GM21825 (cell line): ENCODE data around the gene ETFB.
A peak's percentile ranks its signal among the peaks of the same experiment; 100 is the strongest.
"Not testable (repeated sequence)": the region's sequence is repeated elsewhere in the genome, so short reads cannot be mapped to it uniquely, and the experiment has no call there.

ENCODE experiments used
- ATAC-seq: cut with Tn5 transposase; IDR thresholded peaks from one replicate; pipeline ENCODE4 v1.9.1; 2021; ENCODE audit warnings: mild to moderate bottlenecking, moderate library complexity; ENCODE audit not compliant: unreplicated experiment

The ETFB gene

GRCh38 chr19:51365965-51366388 is at the start of gene ETFB:
TSS of gene ETFB (minus strand) at chr19:51366388. CDS start at chr19:51366326, 62 bp downstream.
- no peak for ATAC-seq

GRCh38 chr19:51415187-51415586 is 49.0 kb upstream of the ETFB start:
- ATAC-seq: no peak

GRCh38 chr19:51410950-51411748 is 45.0 kb upstream of the ETFB start:
- no peak for ATAC-seq

GRCh38 chr19:51407511-51408131 is 41.4 kb upstream of the ETFB start:
- ATAC-seq: no peak

- ATAC-seq: no peak
These were observed 35.9 kb upstream of the ETFB start for GRCh38 chr19:51402117-51402516.

GRCh38 chr19:51399936-51400335 is 33.7 kb upstream of the ETFB start:
- ATAC-seq: not testable (repeated sequence)

GRCh38 chr19:51399231-51399630 is 33.0 kb upstream of the ETFB start:
- no peak for ATAC-seq

- no peak for ATAC-seq
These were observed 32.0 kb upstream of the ETFB start for GRCh38 chr19:51398096-51398704.

- ATAC-seq: not testable (repeated sequence)
These were observed 31.3 kb upstream of the ETFB start for GRCh38 chr19:51397453-51397852.

GRCh38 chr19:51396175-51396574 is 30.0 kb upstream of the ETFB start:
- no peak for ATAC-seq

GRCh38 chr19:51394050-51394836 is 28.1 kb upstream of the ETFB start:
- peak; percentile 82 for ATAC-seq

- no peak for ATAC-seq
These were observed 26.5 kb upstream of the ETFB start for GRCh38 chr19:51392701-51393100.

GRCh38 chr19:51391073-51391611 is 25.0 kb upstream of the ETFB start:
- no peak for ATAC-seq

GRCh38 chr19:51389143-51389542 is 23.0 kb upstream of the ETFB start:
- ATAC-seq: no peak

GRCh38 chr19:51387924-51388389 is 21.8 kb upstream of the ETFB start, which contains the start of gene LIM2:
TSS of gene LIM2 (minus strand) at chr19:51387974. CDS start at chr19:51387443, 531 bp downstream.
- no peak for ATAC-seq

- ATAC-seq: no peak
These were observed 20.8 kb upstream of the ETFB start for GRCh38 chr19:51386882-51387520.

GRCh38 chr19:51382004-51382403 is 15.8 kb upstream of the ETFB start:
- no peak for ATAC-seq

- no peak for ATAC-seq
These were observed 14.2 kb upstream of the ETFB start for GRCh38 chr19:51380379-51380778.

- ATAC-seq: no peak
These were observed 11.2 kb upstream of the ETFB start for GRCh38 chr19:51377422-51377821.
